Nephron (organoid): ENCODE measurements around the gene C19orf25.
"Not testable (repeated sequence)": the region's sequence is repeated elsewhere in the genome, so short reads cannot be mapped to it uniquely, and the experiment has no call there.

ENCODE experiments used
- H3K27ac Mint-ChIP-seq, 3 experiments: 2 replicates each; pipeline ENCODE4 v1.8.0; 2020; ENCODE audit warnings: mixed read lengths in 3 of 3, mild to moderate bottlenecking in 2 of 3, moderate library complexity in 1 of 3
- H3K27me3 Mint-ChIP-seq: 2 replicates; pipeline ENCODE4 v1.8.0; 2021; ENCODE audit warnings: low read depth, mild to moderate bottlenecking, moderate library complexity, mixed read lengths
- H3K36me3 Mint-ChIP-seq: 2 replicates; pipeline ENCODE4 v1.8.0; 2020; ENCODE audit warnings: low read depth, mixed read lengths
- H3K4me1 Mint-ChIP-seq: 2 replicates; pipeline ENCODE4 v1.8.0; 2020; ENCODE audit warnings: mixed read lengths
- H3K4me3 Mint-ChIP-seq, 3 experiments: 2 replicates each; pipeline ENCODE4 v1.8.0; 2020; ENCODE audit warnings: mild to moderate bottlenecking in 3 of 3, mixed read lengths in 3 of 3, moderate library complexity in 2 of 3
- H3K9me3 Mint-ChIP-seq: 2 replicates; pipeline ENCODE4 v1.8.0; 2020; ENCODE audit warnings: mixed read lengths
- CTCF ChIP-seq, 3 experiments: fragments of 200-600 bp; sonication (generic); IDR thresholded peaks; one replicate each; pipeline ENCODE4 v1.5.0; 2021; ENCODE audit warnings: antibody characterized with exemption in 3 of 3; ENCODE audit not compliant: unreplicated experiment in 3 of 3

Gene C19orf25

GRCh38 chr19:1483979-1484428 lies 5.0 kb upstream of the C19orf25 start:
- no peak overlapping the region for H3K27ac Mint-ChIP-seq
- no peak overlapping the region for H3K4me3 Mint-ChIP-seq
- TF ChIP-seq CTCF (IDR thresholded peaks at IDR 0.05; ENCODE audit: unreplicated experiment in 3 of 3) = no peak
- H3K9me3 Mint-ChIP-seq = no peaks in the 10 kb centered on the region
- H3K36me3 Mint-ChIP-seq = no peaks in the 10 kb centered on the region
- peaks cover 4% of the 10 kb centered on the region for H3K4me1 Mint-ChIP-seq
- H3K27me3 Mint-ChIP-seq = peaks cover 3% of the 10 kb centered on the region

- Mint-ChIP-seq H3K4me1 (peaks cover 6% of the 10 kb centered on the region), H3K9me3 (no peaks in the 10 kb centered on the region), H3K36me3 (no peaks in the 10 kb centered on the region), H3K27me3 (peaks cover 3% of the 10 kb centered on the region), H3K4me3 (no peak overlapping the region), H3K27ac (no peak overlapping the region)
- TF ChIP-seq CTCF (IDR thresholded peaks at IDR 0.05; ENCODE audit: unreplicated experiment in 3 of 3) = no peak
Measured at GRCh38 chr19:1483131-1483978, 4.3 kb upstream of the C19orf25 start.

GRCh38 chr19:1482361-1483130 lies 3.5 kb upstream of the C19orf25 start:
- Mint-ChIP-seq H3K4me3 (peak overlapping the region in 1 of 3 experiments; percentile 29), H3K4me1 (peaks cover 6% of the 10 kb centered on the region), H3K27ac (no peak overlapping the region), H3K27me3 (peaks cover 3% of the 10 kb centered on the region), H3K9me3 (no peaks in the 10 kb centered on the region), H3K36me3 (no peaks in the 10 kb centered on the region)
- no peak for TF ChIP-seq CTCF (IDR thresholded peaks at IDR 0.05; ENCODE audit: unreplicated experiment in 3 of 3)

GRCh38 chr19:1481893-1482360 lies 2.9 kb upstream of the C19orf25 start:
- no peak overlapping the region for H3K27ac Mint-ChIP-seq
- peaks cover 9% of the 10 kb centered on the region for H3K27me3 Mint-ChIP-seq
- H3K9me3 Mint-ChIP-seq = no peaks in the 10 kb centered on the region
- no peak overlapping the region for H3K4me3 Mint-ChIP-seq
- peaks cover 6% of the 10 kb centered on the region for H3K4me1 Mint-ChIP-seq
- H3K36me3 Mint-ChIP-seq = no peaks in the 10 kb centered on the region
- TF ChIP-seq CTCF (IDR thresholded peaks at IDR 0.05; ENCODE audit: unreplicated experiment in 3 of 3) = no peak

GRCh38 chr19:1481224-1481892 lies 2.3 kb upstream of the C19orf25 start:
- H3K4me3 Mint-ChIP-seq = peak overlapping the region in 1 of 3 experiments; percentile 49
- peaks cover 6% of the 10 kb centered on the region for H3K4me1 Mint-ChIP-seq
- H3K9me3 Mint-ChIP-seq = no peaks in the 10 kb centered on the region
- no peak overlapping the region for H3K27ac Mint-ChIP-seq
- peaks cover 15% of the 10 kb centered on the region for H3K27me3 Mint-ChIP-seq
- no peaks in the 10 kb centered on the region for H3K36me3 Mint-ChIP-seq
- TF ChIP-seq CTCF (IDR thresholded peaks at IDR 0.05; ENCODE audit: unreplicated experiment in 3 of 3) = no peak

- not testable (repeated sequence) for H3K27ac Mint-ChIP-seq, H3K36me3 Mint-ChIP-seq, H3K9me3 Mint-ChIP-seq
- H3K4me3 Mint-ChIP-seq = peak overlapping the region; percentile 56 to 77 (median 73)
- H3K27me3 Mint-ChIP-seq = peaks cover 35% of the 10 kb centered on the region
- H3K4me1 Mint-ChIP-seq = peaks cover 11% of the 10 kb centered on the region
Measured at GRCh38 chr19:1477056-1477455, 2.0 kb downstream of the C19orf25 start.
